ENCODE data around the gene CCDC154.

- TF ChIP-seq CTCF (optimal IDR thresholded peaks at IDR 0.05 in 1 of 3, IDR thresholded peaks at IDR 0.05 in 1 of 3, conservative IDR thresholded peaks at IDR 0.05 in 1 of 3; ENCODE audit: extremely low read depth in 1 of 3, insufficient read depth in 2 of 3, low read length in 3 of 3) (no peak), EZH2 (IDR thresholded peaks at IDR 0.05; ENCODE audit: low read length) (no peak)
Observed at GRCh38 chr16:1426734-1427471, 17.5 kb downstream of the CCDC154 start.
